GM12864 (cell line): ENCODE results near the gene DCP1B.

ENCODE experiments used
- DNase-seq: peaks from one replicate; pipeline ENCODE4 v3.0.0-alpha.2; 2011; ENCODE audit warnings: low read depth
- H3K4me3 ChIP-seq: 2 replicates; pipeline ENCODE4 v1.5.1; 2011; ENCODE audit warnings: mild to moderate bottlenecking, low read depth, low read length, control low read depth
- CTCF ChIP-seq: IDR thresholded peaks from 2 replicates; pipeline ENCODE4 v1.5.1; 2011; ENCODE audit warnings: low read depth, mild to moderate bottlenecking, moderate library complexity, low read length, control low read depth, inconsistent platforms; ENCODE audit errors: missing control alignments

DCP1B gene

GRCh38 chr12:1977109-1977508 lies 27.1 kb downstream of the DCP1B start:
- no peak for TF ChIP-seq CTCF
- H3K4me3 ChIP-seq = no peak overlapping the region
- no peak for DNase-seq

DNA sequence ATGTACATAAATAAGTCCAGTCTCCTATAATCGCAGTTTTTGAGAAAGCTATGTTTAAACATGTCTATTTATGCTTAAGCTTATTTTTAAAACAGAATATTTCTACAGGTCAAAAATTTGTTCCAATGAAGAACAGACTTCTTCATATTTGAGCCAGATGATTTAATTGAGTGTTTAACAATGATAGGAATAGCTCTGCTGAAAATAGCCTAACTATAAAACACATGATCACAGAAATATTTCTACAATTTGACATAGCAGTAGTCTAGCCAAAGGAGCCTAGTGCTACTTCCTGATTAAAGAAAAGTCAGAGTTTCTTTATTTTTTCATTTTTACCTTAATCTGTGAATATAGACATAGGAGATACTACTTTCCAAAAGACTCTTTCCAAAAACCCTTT lies 29.4 kb downstream of the DCP1B start:
- H3K4me3 ChIP-seq = no peak overlapping the region
- DNase-seq = no peak
- TF ChIP-seq CTCF = no peak

- no peak overlapping the region for H3K4me3 ChIP-seq
- no peak for TF ChIP-seq CTCF
- no peak for DNase-seq
These were observed 31.4 kb downstream of the DCP1B start for GRCh38 chr12:1972856-1973317.

GRCh38 chr12:1972260-1972659 lies 32.0 kb downstream of the DCP1B start:
- no peak for DNase-seq
- no peak for TF ChIP-seq CTCF
- no peak overlapping the region for H3K4me3 ChIP-seq

GRCh38 chr12:1970331-1970900 lies 33.8 kb downstream of the DCP1B start:
- DNase-seq = no peak
- TF ChIP-seq CTCF = no peak
- H3K4me3 ChIP-seq = no peak overlapping the region

DNA sequence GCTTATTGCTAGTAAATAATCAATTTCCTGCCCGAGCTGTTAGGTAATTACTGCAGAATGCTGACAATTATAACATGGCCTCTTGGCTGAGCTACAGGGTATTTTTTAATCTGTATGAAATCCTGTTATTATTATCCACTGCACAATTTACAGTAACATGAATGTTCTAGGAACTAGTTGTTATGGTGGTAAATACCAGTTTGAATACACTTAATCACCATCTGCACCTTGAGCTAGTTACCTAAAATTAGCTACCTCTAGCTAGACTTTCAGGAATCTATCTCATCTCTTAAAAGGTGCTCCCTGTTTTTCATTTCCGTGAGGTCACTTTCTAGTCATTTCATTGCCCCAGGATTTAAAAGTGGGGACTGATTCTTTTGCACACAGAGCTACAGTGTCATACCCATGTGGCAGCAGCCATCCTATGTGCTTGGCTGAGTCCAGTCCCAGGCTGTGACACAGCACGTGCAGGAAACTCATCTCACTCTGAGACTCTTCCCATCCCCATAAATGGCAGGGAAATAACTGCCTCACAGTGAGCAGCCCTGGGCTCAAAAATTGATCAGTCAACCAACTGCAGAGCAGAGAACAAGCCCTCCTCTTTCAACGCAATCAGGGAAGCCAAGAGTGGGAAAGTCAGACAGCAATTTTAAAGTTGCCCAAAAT lies 37.6 kb downstream of the DCP1B start:
- no peak for TF ChIP-seq CTCF
- no peak for DNase-seq
- H3K4me3 ChIP-seq = no peak overlapping the region

DNA sequence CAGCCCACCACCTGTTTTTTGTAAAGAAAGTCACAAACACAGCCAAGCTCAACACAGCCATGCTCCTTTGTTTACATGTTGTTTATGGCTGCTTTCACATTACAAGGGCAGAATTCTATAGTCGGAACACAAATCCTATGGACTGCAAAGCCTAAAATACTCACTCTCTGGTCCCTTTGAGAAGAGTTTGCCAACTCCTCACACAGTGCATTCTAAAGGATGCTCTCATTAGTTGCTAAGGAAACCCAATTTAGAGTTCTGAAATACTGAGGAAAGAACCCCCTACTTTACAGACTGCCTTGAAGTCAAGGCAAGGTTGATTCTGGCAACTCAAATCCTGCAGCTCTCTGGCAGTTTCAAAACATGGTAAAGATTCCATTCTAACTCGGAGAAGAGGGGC lies 38.3 kb downstream of the DCP1B start:
- no peak for TF ChIP-seq CTCF

More for the DNA sequence above, 38.3 kb downstream of the DCP1B start:
- DNase-seq = no peak
- H3K4me3 ChIP-seq = no peak overlapping the region
